Measurements from ENCODE around the gene METTL21A.

The METTL21A gene

DNA sequence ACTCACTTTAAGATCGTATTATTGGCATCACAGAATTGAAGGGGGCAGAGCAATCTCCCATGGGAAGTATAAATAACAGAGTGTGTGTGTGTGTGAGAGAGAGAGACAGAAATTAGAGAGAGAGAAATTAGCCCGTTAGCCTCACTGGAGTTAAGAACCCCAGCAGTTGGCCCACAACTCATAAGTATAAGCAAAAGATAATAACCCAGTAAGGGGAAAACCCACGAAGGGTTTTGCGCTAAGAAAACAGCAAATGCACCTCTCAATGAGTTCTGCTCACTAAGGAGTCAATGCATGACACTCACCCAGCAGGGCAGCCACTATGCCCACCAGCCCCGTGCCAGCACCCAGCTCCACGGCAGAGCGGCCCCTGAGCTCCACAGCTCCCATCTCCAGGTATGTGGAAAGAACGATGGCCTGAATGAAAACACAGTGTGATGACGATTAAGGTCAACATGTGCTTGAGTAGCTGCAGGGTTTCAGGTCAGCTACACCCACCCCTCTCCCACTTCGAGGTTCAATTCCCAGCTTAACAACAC, 3.6 kb downstream of the METTL21A start:
- DNase-seq, result no peak

DNA sequence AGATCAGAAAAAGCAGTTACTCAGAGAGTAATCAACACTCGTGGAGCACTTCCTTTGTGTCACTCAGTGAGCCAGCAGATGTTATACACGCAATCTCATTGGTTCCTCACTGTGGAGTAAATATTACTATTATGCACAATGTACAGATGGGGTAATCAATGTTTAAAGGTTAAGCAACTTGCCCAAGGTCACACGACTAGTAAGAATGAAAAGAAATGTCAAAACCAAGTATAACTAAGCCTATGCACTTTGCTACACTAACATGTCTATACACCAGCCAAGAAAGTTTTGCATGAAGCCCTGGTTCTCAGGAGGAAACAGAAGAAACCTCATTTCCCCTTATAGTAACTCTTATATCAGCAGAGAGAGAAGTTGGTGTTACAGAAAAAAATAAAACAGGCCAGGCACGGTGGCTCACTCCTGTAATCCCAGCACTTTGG, 5.4 kb downstream of the METTL21A start:
- DNase-seq, result peak in 1 of 2 donors; percentile 78

- no peak for DNase-seq
These were observed 8.1 kb downstream of the METTL21A start for GRCh38 chr2:207617011-207617671.

GRCh38 chr2:207616185-207616584, 9.0 kb downstream of the METTL21A start:
- no peak for DNase-seq

- no peak for DNase-seq
These were observed 10.4 kb downstream of the METTL21A start for GRCh38 chr2:207614824-207615223.

DNA sequence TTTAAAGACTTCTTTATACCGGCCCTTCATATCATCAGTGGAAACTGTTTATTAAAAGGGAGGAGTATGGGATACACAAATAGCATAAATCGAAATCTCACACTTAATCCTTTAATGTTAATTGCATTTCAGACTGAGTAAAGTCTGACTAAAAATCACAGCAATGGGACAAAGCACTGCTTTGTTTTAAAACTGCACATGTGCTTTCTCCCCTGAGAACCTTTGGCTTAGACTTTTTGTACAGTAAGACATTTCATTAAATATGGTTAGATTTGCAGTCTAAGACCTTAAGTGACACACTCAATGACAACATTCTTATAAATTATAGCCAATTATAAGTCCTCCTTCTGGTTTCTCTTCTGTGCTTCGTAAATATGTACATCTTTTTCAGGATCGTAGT, 12.5 kb downstream of the METTL21A start:
- no peak for DNase-seq

DNA sequence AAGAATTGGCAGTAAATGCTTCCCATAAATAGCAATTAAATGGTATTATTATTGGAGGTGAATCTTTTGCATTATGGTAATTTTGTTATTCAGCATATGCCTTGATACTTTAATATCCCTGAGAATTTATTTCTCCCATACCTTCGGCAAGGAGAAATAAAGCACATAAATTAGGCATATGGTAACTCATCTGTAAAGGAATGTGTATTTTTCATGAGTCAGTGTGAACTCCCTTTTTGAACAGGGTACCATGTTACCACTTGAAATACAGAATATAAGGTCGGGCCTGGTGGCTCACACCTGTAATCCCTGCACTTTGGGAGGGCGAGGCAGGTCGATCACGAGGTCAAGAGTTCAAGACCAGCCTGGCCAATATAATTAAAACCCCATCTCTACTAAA, 18.4 kb downstream of the METTL21A start:
- DNase-seq, result no peak

- DNase-seq, result no peak
These were observed 18.8 kb downstream of the METTL21A start for GRCh38 chr2:207606399-207606798.

- no peak for DNase-seq
These were observed 21.7 kb downstream of the METTL21A start for GRCh38 chr2:207603486-207603885.

- no peak for DNase-seq
These were observed 23.4 kb downstream of the METTL21A start for GRCh38 chr2:207601774-207602173.

GRCh38 chr2:207600231-207600630, 25.0 kb downstream of the METTL21A start:
- DNase-seq, result no peak

DNA sequence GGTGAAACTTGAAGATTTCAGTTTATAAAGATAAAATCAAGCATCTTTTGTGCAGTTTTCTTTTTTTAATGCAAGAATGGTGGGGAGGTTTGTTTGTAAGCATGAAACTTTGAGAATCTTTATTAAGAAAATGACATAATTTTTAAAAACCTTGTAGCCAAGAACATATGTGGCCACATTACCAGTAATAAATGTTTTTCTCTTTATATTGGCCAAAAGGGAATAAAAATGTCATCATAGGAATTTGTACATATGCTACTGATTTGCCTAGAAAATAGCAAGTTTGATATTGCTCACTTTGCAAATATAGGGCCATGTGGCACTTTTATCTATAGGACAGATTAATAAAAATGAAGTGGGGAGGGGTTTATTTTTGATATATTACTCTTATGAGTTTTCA, 25.6 kb downstream of the METTL21A start:
- no peak for DNase-seq

DNA sequence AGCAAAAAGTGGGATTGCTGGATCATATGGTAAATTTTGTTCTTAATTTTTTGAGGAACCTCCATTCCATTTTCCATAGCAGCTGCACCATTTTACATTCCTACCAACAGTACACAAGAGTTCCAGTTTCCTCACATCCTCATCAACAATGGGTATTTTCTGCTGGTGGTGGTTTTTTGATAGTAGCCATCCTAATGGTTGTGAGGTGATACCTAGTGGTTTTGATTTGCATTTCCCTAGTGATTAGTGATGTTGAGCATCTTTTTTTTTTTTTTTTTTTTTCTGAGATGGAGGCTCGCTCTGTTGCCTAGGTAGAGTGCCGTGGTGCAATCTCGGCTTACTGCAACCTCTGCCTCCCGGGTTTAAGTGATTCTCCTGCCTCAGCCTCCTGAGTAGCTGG, 30.5 kb downstream of the METTL21A start:
- no peak for DNase-seq

DNA sequence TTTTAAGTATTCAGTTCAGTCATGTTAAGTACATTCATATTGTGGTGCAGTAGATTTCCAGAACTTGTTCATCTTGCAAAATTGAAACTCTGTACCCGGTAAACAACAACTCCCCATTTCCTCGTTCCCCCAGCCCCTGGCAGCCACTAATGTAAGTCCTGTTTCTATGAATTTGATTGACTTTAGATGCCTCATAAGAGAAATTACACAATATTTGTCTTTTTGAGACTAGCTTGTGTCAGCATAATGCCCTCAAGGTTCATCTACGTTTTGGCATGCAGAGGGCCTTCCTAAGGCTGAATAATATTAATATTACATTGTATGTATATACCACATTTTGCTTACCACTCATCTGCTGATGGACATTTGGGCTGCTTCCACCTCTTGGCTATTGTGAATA, 30.9 kb downstream of the METTL21A start:
- DNase-seq, result no peak

- no peak for DNase-seq
These were observed 31.9 kb downstream of the METTL21A start for GRCh38 chr2:207593277-207593676.

DNA sequence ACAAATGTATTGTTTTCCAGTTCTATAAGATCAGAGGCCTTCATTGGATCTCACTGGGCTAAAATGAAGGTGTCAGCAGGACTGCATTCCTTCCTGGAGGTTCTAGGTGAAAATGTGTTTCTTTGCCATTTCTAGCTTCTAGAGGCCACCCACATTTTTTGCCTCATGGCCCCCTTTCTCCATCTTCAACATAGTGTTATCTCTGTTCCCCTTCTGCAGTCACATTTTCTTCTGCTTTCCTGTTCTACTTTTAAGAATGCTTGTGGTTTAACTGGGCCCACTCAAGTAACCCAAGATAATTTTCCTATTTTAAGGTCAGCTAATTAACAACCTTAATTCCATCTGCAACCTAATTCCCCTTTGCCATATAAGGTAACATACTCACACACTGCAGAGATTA, 36.1 kb downstream of the METTL21A start:
- no peak for DNase-seq

DNA sequence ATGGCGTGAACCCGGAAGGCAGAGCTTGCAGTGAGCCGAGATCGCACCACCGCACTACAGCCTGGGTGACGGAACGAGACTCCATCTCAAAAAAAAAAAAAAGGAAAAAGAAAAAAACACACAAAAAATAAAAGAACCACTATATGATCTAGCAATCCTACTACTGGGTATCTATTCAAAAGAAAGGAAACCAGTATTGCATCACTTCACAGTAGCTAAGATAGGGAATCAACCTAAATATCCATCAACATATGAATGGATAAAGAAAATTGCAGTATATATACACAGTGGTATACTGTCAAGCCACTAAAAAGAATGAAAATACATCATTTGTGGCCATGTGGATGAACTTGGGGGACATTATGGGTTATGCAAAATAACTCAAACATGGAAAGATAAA, 37.9 kb downstream of the METTL21A start:
- no peak for DNase-seq

DNA sequence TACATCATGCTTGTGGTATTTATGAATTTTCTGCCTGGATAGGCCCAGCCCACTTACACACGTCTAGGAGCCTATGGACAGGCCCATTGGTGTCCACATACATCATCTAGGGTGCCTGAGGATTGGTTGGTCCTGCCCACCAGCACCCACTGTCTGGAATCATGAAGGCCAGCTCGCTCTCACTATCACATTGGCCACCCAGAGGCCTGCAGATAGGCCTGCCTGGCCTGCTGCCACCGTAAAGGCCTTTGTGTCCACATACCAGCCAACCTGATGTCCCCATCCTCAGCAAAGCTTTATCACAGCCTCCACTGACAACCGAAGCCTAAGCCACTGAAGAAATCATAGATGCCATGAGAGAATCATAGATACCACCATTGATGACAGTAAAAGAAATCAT, 40.2 kb downstream of the METTL21A start:
- DNase-seq, result no peak

DNA sequence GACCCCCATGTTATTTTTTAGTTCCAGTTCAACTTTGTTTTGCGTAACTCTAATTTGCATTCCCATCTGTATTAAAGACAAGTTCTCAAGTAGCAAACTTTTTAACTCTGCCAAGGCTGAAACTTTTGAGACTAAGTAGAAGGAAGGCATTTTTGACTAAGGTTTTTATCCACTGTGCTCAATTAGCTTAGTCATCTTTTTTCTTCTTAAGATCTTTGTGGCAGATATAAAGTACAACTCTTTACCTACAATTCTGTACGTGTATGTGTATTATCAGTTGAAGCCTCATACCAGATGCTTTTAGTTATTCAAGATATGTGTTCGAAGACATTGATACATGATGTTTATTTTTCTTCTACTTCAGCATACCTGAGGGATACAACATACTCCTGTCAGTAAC, 53.8 kb downstream of the METTL21A start:
- no peak for DNase-seq

GRCh38 chr2:207567671-207568070, 57.5 kb downstream of the METTL21A start:
- DNase-seq, result no peak

- DNase-seq, result no peak
These were observed 59.3 kb downstream of the METTL21A start for GRCh38 chr2:207565736-207566500.

Data from bone marrow (tissue), 2 donors.